Osteoblast (primary cell): ENCODE results near the gene ALG1. TPM values are rescaled to one million over a fixed set of nuclear protein-coding genes. Genes with fewer than 3 reads are reported as not detected.
A peak's percentile ranks its signal among the peaks of the same experiment; 100 is the strongest.

Experiments
- DNase-seq: peaks from one replicate; pipeline ENCODE4 v3.0.0; 2011; ENCODE audit warnings: low spot score, mixed read lengths; ENCODE audit not compliant: insufficient read length; ENCODE audit errors: missing footprints
- H2AFZ ChIP-seq: 2 replicates; pipeline ENCODE4 v1.6.0; 2011; ENCODE audit warnings: mild to moderate bottlenecking, low read length
- H3K27ac ChIP-seq: 2 replicates; pipeline ENCODE4 v1.5.1; 2011; ENCODE audit warnings: mild to moderate bottlenecking, low read depth, low read length, moderate library complexity
- H3K27me3 ChIP-seq: 2 replicates; pipeline ENCODE4 v1.6.0; 2012; ENCODE audit warnings: mild to moderate bottlenecking, control low read depth, inconsistent platforms, low read length, moderate library complexity; ENCODE audit not compliant: insufficient read depth
- H3K36me3 ChIP-seq: 2 replicates; pipeline ENCODE4 v1.5.1; 2011; ENCODE audit warnings: mild to moderate bottlenecking, low read length, control low read depth, moderate library complexity; ENCODE audit not compliant: insufficient read depth
- H3K4me1 ChIP-seq: 2 replicates; pipeline ENCODE4 v1.5.1; 2011; ENCODE audit warnings: mild to moderate bottlenecking, low read length, control low read depth, moderate library complexity; ENCODE audit not compliant: insufficient read depth
- H3K4me2 ChIP-seq: 2 replicates; pipeline ENCODE4 v1.6.0; 2011; ENCODE audit warnings: mild to moderate bottlenecking, low read length; ENCODE audit not compliant: insufficient read depth
- H3K4me3 ChIP-seq: fragments of 200-600 bp; sonication (generic); 3 replicates; pipeline ENCODE4 v1.5.1; 2012; ENCODE audit warnings: mild to moderate bottlenecking, low read length, inconsistent platforms; ENCODE audit not compliant: insufficient read depth
- H3K79me2 ChIP-seq: 2 replicates; pipeline ENCODE4 v1.6.0; 2012; ENCODE audit warnings: mild to moderate bottlenecking, low read length, control low read depth, inconsistent platforms; ENCODE audit not compliant: insufficient read depth
- H3K9me3 ChIP-seq: 2 replicates; pipeline ENCODE4 v1.5.1; 2011; ENCODE audit warnings: low read depth, low read length, control low read depth
- H4K20me1 ChIP-seq: 2 replicates; pipeline ENCODE4 v1.6.0; 2012; ENCODE audit warnings: mild to moderate bottlenecking, low read length, control low read depth; ENCODE audit not compliant: insufficient read depth
- total RNA-seq: library from RNA; depleted of rRNA; stranded (reverse); fragments of >200 nt; gene quantifications from 2 replicates; pipeline ENCODE4 v1.2.3, GENCODE V29; 2012
- TF ChIP-seq, protein P1 (sequence below): IDR thresholded peaks from 2 replicates; pipeline ENCODE4 v1.5.1; 2011; ENCODE audit warnings: mild to moderate bottlenecking, low read depth, low read length, moderate library complexity; ENCODE audit errors: extremely low read depth

ALG1 gene
- total RNA-seq, 1 donor = 43.4 TPM

- Histone ChIP-seq H3K4me1 (peaks cover 14% of the 10 kb centered on the region), H3K79me2 (no peaks in the 10 kb centered on the region), H3K4me2 (no peak overlapping the region), H2AFZ (no peak overlapping the region), H3K27me3 (peaks cover 3% of the 10 kb centered on the region), H4K20me1 (no peaks in the 10 kb centered on the region), H3K4me3 (no peak overlapping the region), H3K9me3 (no peaks in the 10 kb centered on the region), H3K27ac (no peak overlapping the region), H3K36me3 (no peaks in the 10 kb centered on the region)
- TF ChIP-seq, protein P1, sequence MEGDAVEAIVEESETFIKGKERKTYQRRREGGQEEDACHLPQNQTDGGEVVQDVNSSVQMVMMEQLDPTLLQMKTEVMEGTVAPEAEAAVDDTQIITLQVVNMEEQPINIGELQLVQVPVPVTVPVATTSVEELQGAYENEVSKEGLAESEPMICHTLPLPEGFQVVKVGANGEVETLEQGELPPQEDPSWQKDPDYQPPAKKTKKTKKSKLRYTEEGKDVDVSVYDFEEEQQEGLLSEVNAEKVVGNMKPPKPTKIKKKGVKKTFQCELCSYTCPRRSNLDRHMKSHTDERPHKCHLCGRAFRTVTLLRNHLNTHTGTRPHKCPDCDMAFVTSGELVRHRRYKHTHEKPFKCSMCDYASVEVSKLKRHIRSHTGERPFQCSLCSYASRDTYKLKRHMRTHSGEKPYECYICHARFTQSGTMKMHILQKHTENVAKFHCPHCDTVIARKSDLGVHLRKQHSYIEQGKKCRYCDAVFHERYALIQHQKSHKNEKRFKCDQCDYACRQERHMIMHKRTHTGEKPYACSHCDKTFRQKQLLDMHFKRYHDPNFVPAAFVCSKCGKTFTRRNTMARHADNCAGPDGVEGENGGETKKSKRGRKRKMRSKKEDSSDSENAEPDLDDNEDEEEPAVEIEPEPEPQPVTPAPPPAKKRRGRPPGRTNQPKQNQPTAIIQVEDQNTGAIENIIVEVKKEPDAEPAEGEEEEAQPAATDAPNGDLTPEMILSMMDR = no peak
- DNase-seq = no peak
Observed at GRCh38 chr16:5045499-5046115, 26.0 kb upstream of the ALG1 start.

- no peak overlapping the region for H3K4me2 ChIP-seq
- no peaks in the 10 kb centered on the region for H4K20me1 ChIP-seq
- TF ChIP-seq, protein P1 = no peak
- no peak for DNase-seq
- H3K9me3 ChIP-seq = no peaks in the 10 kb centered on the region
- no peaks in the 10 kb centered on the region for H3K36me3 ChIP-seq
- H3K4me1 ChIP-seq = peaks cover 6% of the 10 kb centered on the region
- H3K27ac ChIP-seq = no peak overlapping the region
- no peaks in the 10 kb centered on the region for H3K79me2 ChIP-seq
- H3K4me3 ChIP-seq = no peak overlapping the region
- H2AFZ ChIP-seq = no peak overlapping the region
- H3K27me3 ChIP-seq = peaks cover 5% of the 10 kb centered on the region
Observed at GRCh38 chr16:5046914-5047313, 24.7 kb upstream of the ALG1 start.

GRCh38 chr16:5054876-5055865 lies 16.5 kb upstream of the ALG1 start:
- Histone ChIP-seq H3K36me3 (no peaks in the 10 kb centered on the region), H4K20me1 (no peaks in the 10 kb centered on the region), H3K9me3 (no peaks in the 10 kb centered on the region), H3K4me2 (no peak overlapping the region), H3K4me1 (no peaks in the 10 kb centered on the region), H3K79me2 (no peaks in the 10 kb centered on the region), H3K27ac (no peak overlapping the region), H2AFZ (no peak overlapping the region), H3K4me3 (no peak overlapping the region), H3K27me3 (peaks cover 5% of the 10 kb centered on the region)
- TF ChIP-seq, protein P1 = no peak
- no peak for DNase-seq

GRCh38 chr16:5056352-5056751 lies 15.3 kb upstream of the ALG1 start:
- H2AFZ ChIP-seq = peak overlapping the region; percentile 6
- no peak overlapping the region for H3K4me3 ChIP-seq
- no peak overlapping the region for H3K27ac ChIP-seq
- H3K36me3 ChIP-seq = no peaks in the 10 kb centered on the region
- TF ChIP-seq, protein P1 = peak; percentile 51
- H3K79me2 ChIP-seq = no peaks in the 10 kb centered on the region
- peaks cover 3% of the 10 kb centered on the region for H3K27me3 ChIP-seq
- H3K4me2 ChIP-seq = no peak overlapping the region
- H3K4me1 ChIP-seq = no peaks in the 10 kb centered on the region
- DNase-seq = peak; percentile 88
- no peaks in the 10 kb centered on the region for H4K20me1 ChIP-seq
- no peaks in the 10 kb centered on the region for H3K9me3 ChIP-seq
